Measurements from ENCODE around the gene CBFA2T3.

GRCh38 chr16:88857728-88858339, 119.2 kb downstream of the CBFA2T3 start:
- TF ChIP-seq ATF2 (tag by site-specific recombination; IDR thresholded peaks at IDR 0.05; ENCODE audit: low read depth): no peak
- peak; percentile 48; the same call in 1 of the 2 replicates for TF ChIP-seq CTCF (tag by site-specific recombination; IDR thresholded peaks at IDR 0.05)
- TF ChIP-seq ZNF18 (tag by site-specific recombination; IDR thresholded peaks at IDR 0.05): no peak
- TF ChIP-seq MEIS1 (CRISPR knock-in tag; IDR thresholded peaks at IDR 0.05; ENCODE audit: borderline replicate concordance): no peak
- TF ChIP-seq REST (tag by site-specific recombination; IDR thresholded peaks at IDR 0.05): no peak
- no peak for TF ChIP-seq ZNF37A (tag by site-specific recombination; IDR thresholded peaks at IDR 0.05)
- no peak for TF ChIP-seq BCL11A (tag by site-specific recombination; IDR thresholded peaks at IDR 0.05; ENCODE audit: low read depth)
- no peak for TF ChIP-seq ZNF138 (tag by site-specific recombination; IDR thresholded peaks at IDR 0.05; ENCODE audit: borderline replicate concordance)
- TF ChIP-seq ZNF132 (tag by site-specific recombination; IDR thresholded peaks at IDR 0.05; ENCODE audit: borderline replicate concordance): no peak
- TF ChIP-seq ZNF704 (tag by site-specific recombination; IDR thresholded peaks at IDR 0.05): no peak
- TF ChIP-seq ZBTB44 (tag by site-specific recombination; IDR thresholded peaks at IDR 0.05): no peak
- TF ChIP-seq ZBTB10 (tag by site-specific recombination; IDR thresholded peaks at IDR 0.05): no peak

Measured in HEK293 (cell line).